NCI-H2029 (cell line): ENCODE results near the gene HDAC7.
A peak's percentile ranks its signal among the peaks of the same experiment; 100 is the strongest.
"Not testable (repeated sequence)": the region's sequence is repeated elsewhere in the genome, so short reads cannot be mapped to it uniquely, and the experiment has no call there.

Experiments
- DNase-seq: peaks from one replicate; lab custom pipeline; 2025; lab: John Stamatoyannopoulos, UW

HDAC7 gene

GRCh38 chr12:47849261-47849660, 29.6 kb upstream of the HDAC7 start:
- no peak for DNase-seq

GRCh38 chr12:47848853-47849252, 29.1 kb upstream of the HDAC7 start:
- no peak for DNase-seq

GRCh38 chr12:47846294-47846996, 26.7 kb upstream of the HDAC7 start:
- peak; percentile 54 for DNase-seq

- DNase-seq, result no peak
Measured at GRCh38 chr12:47845081-47845480, 25.4 kb upstream of the HDAC7 start.

GRCh38 chr12:47844264-47845019, 24.7 kb upstream of the HDAC7 start:
- peak; percentile 53 for DNase-seq

GRCh38 chr12:47843226-47843980, 23.7 kb upstream of the HDAC7 start:
- no peak for DNase-seq

- not testable (repeated sequence) for DNase-seq
Measured at GRCh38 chr12:47842543-47842942, 22.8 kb upstream of the HDAC7 start.

GRCh38 chr12:47841910-47842309, 22.2 kb upstream of the HDAC7 start:
- DNase-seq, result no peak

GRCh38 chr12:47841501-47841900, 21.8 kb upstream of the HDAC7 start:
- no peak for DNase-seq

- no peak for DNase-seq
Measured at GRCh38 chr12:47840571-47840970, 20.9 kb upstream of the HDAC7 start.

GRCh38 chr12:47839214-47839876, 19.6 kb upstream of the HDAC7 start:
- DNase-seq, result no peak

- no peak for DNase-seq
Measured at GRCh38 chr12:47838286-47838931, 18.7 kb upstream of the HDAC7 start.

GRCh38 chr12:47837190-47838171, 17.8 kb upstream of the HDAC7 start:
- peak; percentile 67 for DNase-seq

- no peak for DNase-seq
Measured at GRCh38 chr12:47835831-47836155, 16.1 kb upstream of the HDAC7 start.

GRCh38 chr12:47835006-47835830, 15.5 kb upstream of the HDAC7 start:
- DNase-seq, result no peak

GRCh38 chr12:47834199-47834903, 14.6 kb upstream of the HDAC7 start:
- DNase-seq, result no peak

- DNase-seq, result no peak
Measured at GRCh38 chr12:47833591-47834012, 13.9 kb upstream of the HDAC7 start.

GRCh38 chr12:47832263-47832933, 12.7 kb upstream of the HDAC7 start:
- no peak for DNase-seq

GRCh38 chr12:47829584-47829983, 9.9 kb upstream of the HDAC7 start:
- DNase-seq, result no peak
